ENCODE measurements around the gene CD28.

GRCh38 chr2:203675086-203675485 is 31.4 kb upstream of the CD28 start:
- TF ChIP-seq CTCF (IDR thresholded peaks at IDR 0.05) (no peak), POLR2A (IDR thresholded peaks at IDR 0.05) (no peak), POLR2AphosphoS5 (IDR thresholded peaks at IDR 0.05; ENCODE audit: insufficient read depth in 1 of 2, low read depth in 1 of 2) (no peak)

Measured in vagina (tissue), 2 donors.